GM12878 (cell line): ENCODE data around the gene CARD11. TPM values are rescaled to one million over a fixed set of nuclear protein-coding genes. Genes with fewer than 3 reads are reported as not detected.

Experiments used
- ATAC-seq: fragments of 200-7000 bp; cut with Tn5 transposase; 3 replicates; pipeline ENCODE4 v1.9.1; 2020; ENCODE audit warnings: mild to moderate bottlenecking, moderate library complexity
- BruUV-seq: library from RNA; stranded (reverse); fragments of 400-500 nt; replicated peaks from 2 replicates; lab custom pipeline; 2021; lab: Mats Ljungman, UMichigan
- CTCF ChIA-PET: fragments of 300-600 bp; sonication (Branson Sonifier 250); formaldehyde crosslinking; extraction: SDS; loops from one replicate; lab custom pipeline; 2021; ENCODE audit warnings: inconsistent platforms; lab: Yijun Ruan, JAX
- POLR2A ChIA-PET: fragments of 350-600 bp; formaldehyde crosslinking; extraction: SDS; loops from one replicate; lab custom pipeline; 2021; ENCODE audit warnings: inconsistent platforms; lab: Charles Lee
- RAD21 ChIA-PET: fragments of 300-600 bp; sonication (Branson Sonifier 250); formaldehyde crosslinking; loops from one replicate; lab custom pipeline; 2023; ENCODE audit warnings: antibody characterized with exemption; ENCODE audit not compliant: unreplicated experiment; lab: Charles Lee
- SMC1A ChIA-PET: fragments of 300-600 bp; sonication (Branson Sonifier 250); formaldehyde crosslinking; loops from one replicate; lab custom pipeline; 2023; ENCODE audit not compliant: unreplicated experiment, uncharacterized antibody; lab: Charles Lee
- DNase-seq: peaks from one replicate; pipeline ENCODE4 v3.0.0-alpha.2; 2011; ENCODE audit warnings: low read depth, low spot score
- FAIRE-seq: peaks from 3 replicates; lab custom pipeline; 2011; peaks lifted over from hg19 to GRCh38; lab: Jason Lieb, UNC
- H2AFZ ChIP-seq: 2 replicates; pipeline ENCODE4 v1.6.0; 2011; ENCODE audit warnings: low read depth, low read length, control low read depth; ENCODE audit not compliant: control insufficient read depth
- H3K27ac ChIP-seq: 2 replicates; pipeline ENCODE4 v1.5.1; 2011; ENCODE audit warnings: control low read depth; ENCODE audit not compliant: control insufficient read depth, insufficient read depth
- H3K27me3 ChIP-seq, 2 experiments: replicated peaks in 1 of 2; 2 replicates each; pipeline versions ENCODE4 v1.6.0 to v1.6.1; 2011; ENCODE audit warnings: low read length in 1 of 2; ENCODE audit not compliant: control insufficient read depth in 2 of 2, insufficient read depth in 2 of 2
- H3K36me3 ChIP-seq, 2 experiments: 2 replicates each; pipeline ENCODE4 v1.5.1; 2011; ENCODE audit warnings: low read length in 1 of 2; ENCODE audit not compliant: control insufficient read depth in 2 of 2, insufficient read depth in 2 of 2
- H3K4me1 ChIP-seq: 2 replicates; pipeline ENCODE4 v1.6.1; 2011; ENCODE audit warnings: mild to moderate bottlenecking, low read length, moderate library complexity, mixed read lengths; ENCODE audit not compliant: control insufficient read depth, insufficient read depth
- H3K4me2 ChIP-seq: 2 replicates; pipeline ENCODE4 v1.6.0; 2011; ENCODE audit warnings: control low read depth; ENCODE audit not compliant: control insufficient read depth, insufficient read depth
- H3K4me3 ChIP-seq: fragments of 200-600 bp; sonication (generic); 2 replicates; pipeline ENCODE4 v1.5.1; 2016
- H3K79me2 ChIP-seq: 2 replicates; pipeline ENCODE4 v1.6.0; 2011; ENCODE audit warnings: low read length; ENCODE audit not compliant: control insufficient read depth, insufficient read depth
- H3K9ac ChIP-seq: 2 replicates; pipeline ENCODE4 v1.8.0; 2011; ENCODE audit warnings: low read length, control low read depth, mixed read lengths; ENCODE audit not compliant: control insufficient read depth, insufficient read depth
- H3K9me3 ChIP-seq: replicated peaks from 3 replicates; pipeline ENCODE4 v1.5.1; 2011; ENCODE audit warnings: mild to moderate bottlenecking, low read length; ENCODE audit not compliant: control insufficient read depth, insufficient read depth
- H4K20me1 ChIP-seq: 2 replicates; pipeline ENCODE4 v1.6.0; 2011; ENCODE audit not compliant: control insufficient read depth, insufficient read depth
- CBFB ChIP-seq: IDR thresholded peaks from 2 replicates; pipeline ENCODE4 v1.6.1; 2016; ENCODE audit warnings: antibody characterized with exemption, low read depth
- HCFC1 ChIP-seq: fragments of 150-350 bp; IDR thresholded peaks from 2 replicates; pipeline ENCODE4 v1.6.1; 2014; ENCODE audit warnings: low read length
- HDGF ChIP-seq: fragments of 450-650 bp; IDR thresholded peaks from 2 replicates; pipeline ENCODE4 v1.6.1; 2016; ENCODE audit warnings: antibody characterized with exemption
- IRF4 ChIP-seq: IDR thresholded peaks from 2 replicates; pipeline ENCODE4 v1.6.1; 2011; ENCODE audit warnings: low read depth, low read length
- NBN ChIP-seq: fragments of 450-650 bp; IDR thresholded peaks from 2 replicates; pipeline ENCODE4 v1.6.1; 2016
- NFYA ChIP-seq: IDR thresholded peaks from 2 replicates; pipeline ENCODE4 v1.6.1; 2011; ENCODE audit warnings: low read depth, mild to moderate bottlenecking, low read length, improper control_type of control experiment, borderline replicate concordance
- NFYB ChIP-seq: IDR thresholded peaks from 2 replicates; pipeline ENCODE4 v1.6.1; 2011; ENCODE audit warnings: low read depth, mild to moderate bottlenecking, low read length, improper control_type of control experiment, moderate library complexity; ENCODE audit not compliant: insufficient read depth
- NR2C1 ChIP-seq: fragments of 450-650 bp; IDR thresholded peaks from 2 replicates; pipeline ENCODE4 v1.6.1; 2017; ENCODE audit warnings: antibody characterized with exemption, mild to moderate bottlenecking, moderate library complexity
- NR2F1 ChIP-seq: fragments of 450-650 bp; conservative IDR thresholded peaks from 2 replicates; pipeline ENCODE4 v1.6.1; 2017; ENCODE audit warnings: mild to moderate bottlenecking
- RUNX3 ChIP-seq: IDR thresholded peaks from 2 replicates; pipeline ENCODE4 v1.6.1; 2012; ENCODE audit warnings: low read length, inconsistent platforms
- SUPT20H ChIP-seq: IDR thresholded peaks from 2 replicates; pipeline ENCODE4 v1.6.1; 2011; ENCODE audit warnings: low read depth, mild to moderate bottlenecking, low read length, moderate library complexity, borderline replicate concordance; ENCODE audit not compliant: control insufficient read depth
- WGBS: methylation state at CpG from one replicate; pipeline ENCODE4 v1.1.6; 2016; ENCODE audit warnings: low lambda C conversion rate; ENCODE audit not compliant: insufficient replicate concordance, insufficient coverage; ENCODE audit errors: missing lambda C conversion rate; 5-methylcytosine and 5-hydroxymethylcytosine counted together
- in situ Hi-C: fragments of 300-500 bp; cut with MboI; formaldehyde crosslinking; loops from 9 replicates; pipeline ENCODE4 v1.14.3; 2018; ENCODE audit warnings: mixed read lengths
- intact Hi-C: fragments of 100-400 bp; cut with micrococcal nuclease; formaldehyde crosslinking; loops from one replicate; pipeline ENCODE4 v1.14.2; 2022; ENCODE audit not compliant: unreplicated experiment
- polyA plus RNA-seq, 11 experiments: library from polyadenylated mRNA; depleted of rRNA in 4 of 11; unstranded in 6 of 11; stranded (reverse) in 5 of 11; fragments of >200 nt; fragmentation: Nextera tagmentation in 4 of 11; fragmentation: Illumina TruSeq in 1 of 11; extraction: Ambion mirVana in 4 of 11; extraction: Trizol in 1 of 11; gene quantifications; 1 replicate in 1 of 11; 2 replicates in 10 of 11; pipeline versions ENCODE4 v1.2.1 to v1.2.3, GENCODE V29; 2011 to 2016; ENCODE audit warnings: inconsistent platforms in 2 of 11, missing spikeins in 2 of 11, low read depth in 1 of 11
- total RNA-seq, 4 experiments: library from RNA; depleted of rRNA in 3 of 4; stranded (reverse); fragments of >200 nt in 3 of 4; fragmentation: Illumina TruSeq in 1 of 4; extraction: Trizol in 1 of 4; gene quantifications; 2 replicates each; pipeline versions ENCODE4 v1.2.1 to v1.2.3, GENCODE V29; 2013 to 2021
- TF ChIP-seq, protein P1 (sequence below): fragments of 150-350 bp; IDR thresholded peaks from 2 replicates; pipeline ENCODE4 v1.6.1; 2014; ENCODE audit warnings: mild to moderate bottlenecking, low read depth, low read length
- TF ChIP-seq, protein P2 (sequence below): IDR thresholded peaks from 2 replicates; pipeline ENCODE4 v1.6.1; 2012; ENCODE audit warnings: low read length, inconsistent platforms
- TF ChIP-seq, protein P3 (sequence below): IDR thresholded peaks from 2 replicates; pipeline ENCODE4 v1.6.1; 2011; ENCODE audit warnings: borderline replicate concordance, low read depth, mild to moderate bottlenecking, moderate library complexity, low read length; ENCODE audit not compliant: insufficient read depth, poor library complexity, severe bottlenecking
- TF ChIP-seq, protein P4 (sequence below): fragments of 450-650 bp; IDR thresholded peaks from 2 replicates; pipeline ENCODE4 v1.6.1; 2018; ENCODE audit warnings: borderline replicate concordance, mild to moderate bottlenecking; ENCODE audit not compliant: partially characterized antibody

The CARD11 gene
- total and polyA plus RNA-seq, 10 of the 15 experiments (the other 5 are each of a cell fraction or from before 2014, with no cell fraction given), result 0.27 to 72.0 (median 28.4) TPM

DNA sequence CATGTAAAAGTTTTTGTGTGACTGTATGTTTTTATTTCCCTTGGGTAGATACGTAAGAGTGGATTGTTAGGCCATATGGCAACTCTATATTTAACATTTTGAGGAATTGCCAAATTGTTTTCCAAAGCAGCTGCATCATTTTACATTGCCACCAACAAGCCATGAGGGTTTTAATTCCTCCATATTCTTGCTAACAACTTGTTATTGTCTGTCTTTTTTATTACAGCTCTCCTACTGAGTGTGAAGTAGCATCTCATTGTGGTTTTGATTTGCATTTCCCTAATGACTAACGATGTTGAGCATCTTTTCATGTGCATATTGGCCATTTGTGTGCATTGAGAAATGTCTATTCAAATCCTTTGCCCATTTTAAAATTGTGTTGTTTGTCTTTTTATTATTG is 94.9 kb downstream of the CARD11 start:
- BruUV-seq, result TSS peak; percentile 35
- peaks cover 4% of the 10 kb centered on the region for H3K9me3 ChIP-seq
- H3K4me3 ChIP-seq, result no peak overlapping the region
- no peak for FAIRE-seq
- CTCF ChIA-PET, result no interaction called here
- RAD21 ChIA-PET, result interaction anchor here (0.7 kb wide), 1 partner anchor 94 kb away, joined by 3 read pairs; no protein-coding TSS in a partner anchor
- no peak overlapping the region for H3K9ac ChIP-seq
- H3K36me3 ChIP-seq, result peaks cover 5 to 26% of the 10 kb centered on the region in 2 experiments
- intact Hi-C loops, result no loop called here
- no peaks in the 10 kb centered on the region for H4K20me1 ChIP-seq
- H3K27me3 ChIP-seq, result no peaks in the 10 kb centered on the region
- SMC1A ChIA-PET, result interaction anchor here (0.6 kb wide), 2 partner anchors 14 to 205 kb away, joined by 3 read pairs; no protein-coding TSS in a partner anchor
- in situ Hi-C loops, result no loop called here
- no peaks in the 10 kb centered on the region for H3K79me2 ChIP-seq
- H3K27ac ChIP-seq, result no peak overlapping the region
- POLR2A ChIA-PET, result interaction anchor here (0.8 kb wide), 1 partner anchor 93 kb away, joined by 3 read pairs; no protein-coding TSS in a partner anchor
- no peak overlapping the region for H2AFZ ChIP-seq
- no peaks in the 10 kb centered on the region for H3K4me1 ChIP-seq
- no peak for DNase-seq
- no peak overlapping the region for H3K4me2 ChIP-seq
- no peak for ATAC-seq
- 50% methylated on average over 2 of the region's 2 CpGs for WGBS
- TF ChIP-seq HCFC1, result no peak
- TF ChIP-seq NFYB, result no peak
- TF ChIP-seq, protein P1, sequence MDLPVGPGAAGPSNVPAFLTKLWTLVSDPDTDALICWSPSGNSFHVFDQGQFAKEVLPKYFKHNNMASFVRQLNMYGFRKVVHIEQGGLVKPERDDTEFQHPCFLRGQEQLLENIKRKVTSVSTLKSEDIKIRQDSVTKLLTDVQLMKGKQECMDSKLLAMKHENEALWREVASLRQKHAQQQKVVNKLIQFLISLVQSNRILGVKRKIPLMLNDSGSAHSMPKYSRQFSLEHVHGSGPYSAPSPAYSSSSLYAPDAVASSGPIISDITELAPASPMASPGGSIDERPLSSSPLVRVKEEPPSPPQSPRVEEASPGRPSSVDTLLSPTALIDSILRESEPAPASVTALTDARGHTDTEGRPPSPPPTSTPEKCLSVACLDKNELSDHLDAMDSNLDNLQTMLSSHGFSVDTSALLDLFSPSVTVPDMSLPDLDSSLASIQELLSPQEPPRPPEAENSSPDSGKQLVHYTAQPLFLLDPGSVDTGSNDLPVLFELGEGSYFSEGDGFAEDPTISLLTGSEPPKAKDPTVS, result no peak
- TF ChIP-seq SUPT20H, result no peak
- no peak for TF ChIP-seq IRF4
- no peak for TF ChIP-seq RUNX3
- no peak for TF ChIP-seq NR2C1
- no peak for TF ChIP-seq CBFB
- TF ChIP-seq, protein P2, sequence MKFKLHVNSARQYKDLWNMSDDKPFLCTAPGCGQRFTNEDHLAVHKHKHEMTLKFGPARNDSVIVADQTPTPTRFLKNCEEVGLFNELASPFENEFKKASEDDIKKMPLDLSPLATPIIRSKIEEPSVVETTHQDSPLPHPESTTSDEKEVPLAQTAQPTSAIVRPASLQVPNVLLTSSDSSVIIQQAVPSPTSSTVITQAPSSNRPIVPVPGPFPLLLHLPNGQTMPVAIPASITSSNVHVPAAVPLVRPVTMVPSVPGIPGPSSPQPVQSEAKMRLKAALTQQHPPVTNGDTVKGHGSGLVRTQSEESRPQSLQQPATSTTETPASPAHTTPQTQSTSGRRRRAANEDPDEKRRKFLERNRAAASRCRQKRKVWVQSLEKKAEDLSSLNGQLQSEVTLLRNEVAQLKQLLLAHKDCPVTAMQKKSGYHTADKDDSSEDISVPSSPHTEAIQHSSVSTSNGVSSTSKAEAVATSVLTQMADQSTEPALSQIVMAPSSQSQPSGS, result no peak
- TF ChIP-seq, protein P3, sequence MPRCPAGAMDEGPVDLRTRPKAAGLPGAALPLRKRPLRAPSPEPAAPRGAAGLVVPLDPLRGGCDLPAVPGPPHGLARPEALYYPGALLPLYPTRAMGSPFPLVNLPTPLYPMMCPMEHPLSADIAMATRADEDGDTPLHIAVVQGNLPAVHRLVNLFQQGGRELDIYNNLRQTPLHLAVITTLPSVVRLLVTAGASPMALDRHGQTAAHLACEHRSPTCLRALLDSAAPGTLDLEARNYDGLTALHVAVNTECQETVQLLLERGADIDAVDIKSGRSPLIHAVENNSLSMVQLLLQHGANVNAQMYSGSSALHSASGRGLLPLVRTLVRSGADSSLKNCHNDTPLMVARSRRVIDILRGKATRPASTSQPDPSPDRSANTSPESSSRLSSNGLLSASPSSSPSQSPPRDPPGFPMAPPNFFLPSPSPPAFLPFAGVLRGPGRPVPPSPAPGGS, result no peak
- no peak for TF ChIP-seq NBN
- no peak for TF ChIP-seq NR2F1
- no peak for TF ChIP-seq NFYA
- no peak for TF ChIP-seq HDGF
- TF ChIP-seq, protein P4, sequence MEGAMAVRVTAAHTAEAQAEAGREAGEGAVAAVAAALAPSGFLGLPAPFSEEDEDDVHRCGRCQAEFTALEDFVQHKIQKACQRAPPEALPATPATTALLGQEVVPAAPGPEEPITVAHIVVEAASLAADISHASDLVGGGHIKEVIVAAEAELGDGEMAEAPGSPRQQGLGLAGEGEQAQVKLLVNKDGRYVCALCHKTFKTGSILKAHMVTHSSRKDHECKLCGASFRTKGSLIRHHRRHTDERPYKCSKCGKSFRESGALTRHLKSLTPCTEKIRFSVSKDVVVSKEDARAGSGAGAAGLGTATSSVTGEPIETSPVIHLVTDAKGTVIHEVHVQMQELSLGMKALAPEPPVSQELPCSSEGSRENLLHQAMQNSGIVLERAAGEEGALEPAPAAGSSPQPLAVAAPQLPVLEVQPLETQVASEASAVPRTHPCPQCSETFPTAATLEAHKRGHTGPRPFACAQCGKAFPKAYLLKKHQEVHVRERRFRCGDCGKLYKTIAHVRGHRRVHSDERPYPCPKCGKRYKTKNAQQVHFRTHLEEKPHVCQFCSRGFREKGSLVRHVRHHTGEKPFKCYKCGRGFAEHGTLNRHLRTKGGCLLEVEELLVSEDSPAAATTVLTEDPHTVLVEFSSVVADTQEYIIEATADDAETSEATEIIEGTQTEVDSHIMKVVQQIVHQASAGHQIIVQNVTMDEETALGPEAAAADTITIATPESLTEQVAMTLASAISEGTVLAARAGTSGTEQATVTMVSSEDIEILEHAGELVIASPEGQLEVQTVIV, result no peak
